A549 (cell line): ENCODE measurements around the gene TLNRD1. TPM values are rescaled to one million over a fixed set of nuclear protein-coding genes. Genes with fewer than 3 reads are reported as not detected.

Experiments
- ATAC-seq, 2 experiments: fragments of 200-7000 bp in 1 of 2; fragments of >200 bp in 1 of 2; cut with Nextera tagmentation in 1 of 2; cut with Tn5 transposase in 1 of 2; 3 replicates each; pipeline versions ENCODE4 v1.8.0 to v1.9.1; 2018 to 2020; ENCODE audit warnings: mild to moderate bottlenecking in 1 of 2, moderate library complexity in 1 of 2
- CTCF ChIA-PET: fragments of 300-600 bp; sonication (Branson Sonifier 250); formaldehyde crosslinking; extraction: SDS; loops from one replicate; lab custom pipeline; 2021; ENCODE audit warnings: antibody characterized with exemption, inconsistent platforms; lab: Yijun Ruan, JAX
- POLR2A ChIA-PET: fragments of 350-600 bp; formaldehyde crosslinking; extraction: SDS; loops from one replicate; lab custom pipeline; 2021; ENCODE audit warnings: antibody characterized with exemption, inconsistent platforms; lab: Yijun Ruan, JAX
- DNase-seq, 2 experiments: peaks; one replicate each; pipeline versions ENCODE4 v3.0.0 to v3.0.0-alpha.2; 2011 to 2016; ENCODE audit warnings: low read depth in 1 of 2, low spot score in 1 of 2
- FAIRE-seq: peaks from 2 replicates; lab custom pipeline; 2011; peaks lifted over from hg19 to GRCh38; lab: Jason Lieb, UNC
- H3K27ac ChIP-seq, 2 experiments: fragments of >200 bp; sonication (Bioruptor Twin); formaldehyde crosslinking; 3 replicates each; pipeline ENCODE4 v1.5.1; 2016 to 2017
- H3K4me1 ChIP-seq: fragments of >200 bp; sonication (Bioruptor Twin); formaldehyde crosslinking; 3 replicates; pipeline ENCODE4 v1.6.1; 2016
- H3K4me2 ChIP-seq: fragments of >200 bp; sonication (Bioruptor Twin); formaldehyde crosslinking; 3 replicates; pipeline ENCODE4 v1.6.1; 2016
- H3K4me3 ChIP-seq: fragments of >200 bp; sonication (Bioruptor Twin); formaldehyde crosslinking; 3 replicates; pipeline ENCODE4 v1.5.1; 2016
- H3K9me3 ChIP-seq: fragments of >200 bp; sonication (Bioruptor Twin); formaldehyde crosslinking; 3 replicates; pipeline ENCODE4 v1.6.1; 2016
- ATOH8 ChIP-seq: fragments of 250-450 bp; sonication (Bioruptor Pico); IDR thresholded peaks from 2 replicates; pipeline ENCODE4 v1.5.0; 2020; ENCODE audit warnings: low read depth, mild to moderate bottlenecking, moderate library complexity
- BHLHE40 ChIP-seq: IDR thresholded peaks from 2 replicates; pipeline ENCODE4 v1.6.1; 2012; ENCODE audit warnings: low read depth, low read length, inconsistent platforms
- CBX2 ChIP-seq: fragments of 200-600 bp; sonication (generic); IDR thresholded peaks from 2 replicates; pipeline ENCODE4 v1.6.1; 2016; ENCODE audit warnings: low read depth, mild to moderate bottlenecking, borderline replicate concordance
- CHD2 ChIP-seq: fragments of 150-350 bp; IDR thresholded peaks from 2 replicates; pipeline ENCODE4 v1.6.1; 2014; ENCODE audit warnings: low read length; ENCODE audit not compliant: partially characterized antibody
- EHF ChIP-seq: fragments of 250-450 bp; sonication (Bioruptor Pico); IDR thresholded peaks from 2 replicates; pipeline ENCODE4 v1.5.0; 2020; ENCODE audit warnings: mild to moderate bottlenecking
- EHMT2 ChIP-seq: fragments of 200-600 bp; sonication (generic); IDR thresholded peaks from 2 replicates; pipeline ENCODE4 v1.6.1; 2016; ENCODE audit warnings: antibody characterized with exemption, low read depth, mild to moderate bottlenecking, moderate library complexity
- ELK1 ChIP-seq: fragments of 150-350 bp; IDR thresholded peaks from 2 replicates; pipeline ENCODE4 v1.6.1; 2014; ENCODE audit warnings: low read depth, mild to moderate bottlenecking, low read length
- ESRRA ChIP-seq: fragments of 150-350 bp; IDR thresholded peaks from 2 replicates; pipeline ENCODE4 v1.6.1; 2014; ENCODE audit warnings: mild to moderate bottlenecking, low read length, borderline replicate concordance
- FOSL2 ChIP-seq, 2 experiments: fragments of 450-650 bp in 1 of 2; fragments of >200 bp in 1 of 2; sonication (Bioruptor Twin) in 1 of 2; formaldehyde crosslinking; IDR thresholded peaks; 2 replicates each; pipeline versions ENCODE4 v1.5.0 to v1.6.1; 2016 to 2020; ENCODE audit warnings: mild to moderate bottlenecking in 1 of 2, moderate library complexity in 1 of 2
- GATA3 ChIP-seq: IDR thresholded peaks from 2 replicates; pipeline ENCODE4 v1.6.1; 2012; ENCODE audit warnings: borderline replicate concordance
- HEYL ChIP-seq: fragments of 250-450 bp; sonication (Bioruptor Pico); IDR thresholded peaks from 2 replicates; pipeline ENCODE4 v1.8.0; 2021; ENCODE audit warnings: mild to moderate bottlenecking, moderate library complexity
- HOXA7 ChIP-seq: fragments of 250-450 bp; sonication (Bioruptor Pico); IDR thresholded peaks from 2 replicates; pipeline ENCODE4 v1.5.0; 2020; ENCODE audit warnings: mild to moderate bottlenecking, moderate library complexity
- JUNB ChIP-seq: fragments of >200 bp; sonication (Bioruptor Twin); formaldehyde crosslinking; IDR thresholded peaks from 2 replicates; pipeline ENCODE4 v1.6.1; 2016
- MAFK ChIP-seq: fragments of 450-650 bp; IDR thresholded peaks from 2 replicates; pipeline ENCODE4 v1.6.1; 2014; ENCODE audit not compliant: partially characterized antibody
- MAZ ChIP-seq: fragments of 150-350 bp; IDR thresholded peaks from 2 replicates; pipeline ENCODE4 v1.6.1; 2014; ENCODE audit warnings: antibody characterized with exemption, low read depth, low read length, borderline replicate concordance
- MYC ChIP-seq: IDR thresholded peaks from 2 replicates; pipeline ENCODE4 v1.6.1; 2012; ENCODE audit warnings: mild to moderate bottlenecking, inconsistent platforms, low read length, improper control_type of control experiment, borderline replicate concordance
- NFE2L2 ChIP-seq: fragments of 150-350 bp; conservative IDR thresholded peaks from 2 replicates; pipeline ENCODE4 v1.6.1; 2014; ENCODE audit warnings: low read length
- NPAS2 ChIP-seq: fragments of 250-450 bp; sonication (Bioruptor Pico); IDR thresholded peaks from 2 replicates; pipeline ENCODE4 v1.8.0; 2022; ENCODE audit warnings: mild to moderate bottlenecking, moderate library complexity, borderline replicate concordance
- PBX3 ChIP-seq: IDR thresholded peaks from 2 replicates; pipeline ENCODE4 v1.6.1; 2012
- RAD21 ChIP-seq, 2 experiments: fragments of >200 bp in 1 of 2; sonication (Bioruptor Twin) in 1 of 2; formaldehyde crosslinking in 1 of 2; IDR thresholded peaks in 1 of 2; conservative IDR thresholded peaks in 1 of 2; 2 replicates in 1 of 2; 3 replicates in 1 of 2; pipeline ENCODE4 v1.6.1; 2012 to 2018; ENCODE audit warnings: inconsistent platforms in 1 of 2
- RCOR1 ChIP-seq: fragments of 150-350 bp; IDR thresholded peaks from 2 replicates; pipeline ENCODE4 v1.6.1; 2014; ENCODE audit warnings: antibody characterized with exemption, low read length, low read depth
- RNF2 ChIP-seq: fragments of 200-600 bp; sonication (generic); IDR thresholded peaks from 2 replicates; pipeline ENCODE4 v1.6.1; 2016; ENCODE audit warnings: low read depth, mild to moderate bottlenecking, antibody characterized with exemption, moderate library complexity, borderline replicate concordance
- TFCP2L1 ChIP-seq: fragments of 250-450 bp; sonication (Bioruptor Pico); IDR thresholded peaks from 2 replicates; pipeline ENCODE4 v1.5.0; 2021; ENCODE audit warnings: mild to moderate bottlenecking
- TP53 ChIP-seq: fragments of 250-450 bp; sonication (Bioruptor Pico); IDR thresholded peaks from 2 replicates; pipeline ENCODE4 v1.5.0; 2021; ENCODE audit warnings: mild to moderate bottlenecking, moderate library complexity
- USF2 ChIP-seq: fragments of 450-650 bp; IDR thresholded peaks from 2 replicates; pipeline ENCODE4 v1.6.1; 2014; ENCODE audit warnings: antibody characterized with exemption
- ZFP36 ChIP-seq: fragments of 450-650 bp; IDR thresholded peaks from 2 replicates; pipeline ENCODE4 v1.6.1; 2014; ENCODE audit warnings: borderline replicate concordance; ENCODE audit not compliant: partially characterized antibody
- WGBS: methylation state at CpG from one replicate; pipeline ENCODE4 v1.1.6; 2017; ENCODE audit errors: missing lambda C conversion rate; 5-methylcytosine and 5-hydroxymethylcytosine counted together
- polyA plus RNA-seq, 4 experiments: library from polyadenylated mRNA; depleted of rRNA in 3 of 4; stranded (reverse); fragments of >200 nt; fragmentation: RNase III in 1 of 4; extraction: RNeasy Plus Mini Kit Qiagen cat#74134 plus additional on column Dnase treatment in 1 of 4; gene quantifications; 2 replicates in 3 of 4; 3 replicates in 1 of 4; pipeline ENCODE4 v1.2.3, GENCODE V29; 2011 to 2017

TLNRD1 gene
- polyA plus RNA-seq, 2 of the 4 experiments (the other 2 are of a cell fraction), result 6.6 to 7.2 TPM

GRCh38 chr15:81024936-81025335, 24.2 kb downstream of the TLNRD1 start:
- Histone ChIP-seq H3K27ac (no peak overlapping the region), H3K4me3 (no peak overlapping the region)
- POLR2A ChIA-PET, result no interaction called here
- DNase-seq, result no peak
- TF ChIP-seq RAD21 (conservative IDR thresholded peaks at IDR 0.05 in 1 of 2, IDR thresholded peaks at IDR 0.05 in 1 of 2), result no peak
- TF ChIP-seq HEYL (CRISPR knock-in tag), result no peak
- TF ChIP-seq MAZ, result no peak
- TF ChIP-seq MYC, result no peak
- TF ChIP-seq JUNB, result no peak
- TF ChIP-seq RNF2, result no peak
- TF ChIP-seq ZFP36, result no peak
- no peak for TF ChIP-seq GATA3
- TF ChIP-seq NPAS2 (CRISPR knock-in tag), result no peak
- no peak for TF ChIP-seq ESRRA
- TF ChIP-seq ELK1, result no peak
- TF ChIP-seq ATOH8 (CRISPR knock-in tag), result no peak
- TF ChIP-seq FOSL2 (IDR thresholded peaks at IDR 0.05), result no peak
- no peak for TF ChIP-seq FOSL2 (CRISPR knock-in tag; IDR thresholded peaks at IDR 0.05)
- no peak for TF ChIP-seq CBX2
- TF ChIP-seq CHD2, result no peak
- TF ChIP-seq EHMT2, result no peak
- TF ChIP-seq BHLHE40, result no peak
- TF ChIP-seq, all 56 proteins: peak for 0
- 78% methylated on average over 8 of the region's 8 CpGs for WGBS
- peaks cover 16% of the 10 kb centered on the region for H3K9me3 ChIP-seq
- H3K4me2 ChIP-seq, result no peak overlapping the region
- no peaks in the 10 kb centered on the region for H3K4me1 ChIP-seq
- no peak for FAIRE-seq
- CTCF ChIA-PET, result interaction anchor here (1.8 kb wide), 1 partner anchor 11 kb away, joined by 6 read pairs; no protein-coding TSS in a partner anchor
- ATAC-seq, result no peak

- CTCF ChIA-PET, result interaction anchor here (1.2 to 1.8 kb wide), 2 partner anchors 12 to 16 kb away, joined by 4 to 6 read pairs; no protein-coding TSS in a partner anchor
- POLR2A ChIA-PET, result no interaction called here
- no peak for ATAC-seq
Measured at GRCh38 chr15:81025721-81026370, 25.1 kb downstream of the TLNRD1 start.

More at GRCh38 chr15:81025721-81026370, 25.1 kb downstream of the TLNRD1 start:
- Histone ChIP-seq H3K27ac (no peak overlapping the region), H3K4me1 (no peaks in the 10 kb centered on the region), H3K9me3 (peaks cover 25% of the 10 kb centered on the region), H3K4me3 (no peak overlapping the region), H3K4me2 (no peak overlapping the region)
- FAIRE-seq (no peak), DNase-seq (no peak)
- 59% methylated on average over 4 of the region's 4 CpGs for WGBS
- TF ChIP-seq HOXA7 (CRISPR knock-in tag) (no peak), PBX3 (no peak), EHF (no peak), USF2 (no peak), TFCP2L1 (CRISPR knock-in tag) (no peak), NFE2L2 (no peak), TP53 (CRISPR knock-in tag) (no peak), RCOR1 (no peak), RAD21 (conservative IDR thresholded peaks at IDR 0.05 in 1 of 2, IDR thresholded peaks at IDR 0.05 in 1 of 2) (no peak), MAFK (no peak)
